GM21786 (cell line): ENCODE data around the gene UCHL1.
A peak's percentile ranks its signal among the peaks of the same experiment; 100 is the strongest.
"Not testable (repeated sequence)": the region's sequence is repeated elsewhere in the genome, so short reads cannot be mapped to it uniquely, and the experiment has no call there.

Source experiments
- ATAC-seq: cut with Tn5 transposase; IDR thresholded peaks from one replicate; pipeline ENCODE4 v1.9.1; 2021; ENCODE audit not compliant: unreplicated experiment

The UCHL1 gene

GRCh38 chr4:41236032-41236431, 20.7 kb upstream of the UCHL1 start:
- ATAC-seq: no peak

GRCh38 chr4:41236508-41236907, 20.2 kb upstream of the UCHL1 start:
- no peak for ATAC-seq

- ATAC-seq: no peak
These were observed 14.8 kb upstream of the UCHL1 start for GRCh38 chr4:41241919-41242318.

GRCh38 chr4:41245983-41246382, 10.7 kb upstream of the UCHL1 start:
- no peak for ATAC-seq

GRCh38 chr4:41256131-41256739, 493 bp upstream of the UCHL1 start:
- ATAC-seq: no peak

GRCh38 chr4:41257257-41257901, 651 bp downstream of the UCHL1 start:
- ATAC-seq: peak; percentile 46

- ATAC-seq: no peak
These were observed 1.2 kb downstream of the UCHL1 start for GRCh38 chr4:41257906-41258305.

GRCh38 chr4:41258783-41259182, 2.1 kb downstream of the UCHL1 start:
- ATAC-seq: no peak

GRCh38 chr4:41260116-41260733, 3.5 kb downstream of the UCHL1 start:
- no peak for ATAC-seq

- ATAC-seq: no peak
These were observed 5.5 kb downstream of the UCHL1 start for GRCh38 chr4:41262198-41262597.

GRCh38 chr4:41264212-41264611, 7.5 kb downstream of the UCHL1 start:
- ATAC-seq: no peak

- ATAC-seq: no peak
These were observed 11.3 kb downstream of the UCHL1 start for GRCh38 chr4:41267997-41268396.

GRCh38 chr4:41268721-41269517, 12.2 kb downstream of the UCHL1 start:
- no peak for ATAC-seq

GRCh38 chr4:41269682-41270081, 13.0 kb downstream of the UCHL1 start:
- no peak for ATAC-seq

GRCh38 chr4:41275931-41276330, 19.2 kb downstream of the UCHL1 start:
- not testable (repeated sequence) for ATAC-seq

- no peak for ATAC-seq
These were observed 23.3 kb downstream of the UCHL1 start for GRCh38 chr4:41280010-41280409.

GRCh38 chr4:41281038-41281634, 24.4 kb downstream of the UCHL1 start:
- peak; percentile 98 for ATAC-seq

GRCh38 chr4:41282366-41282765, 25.6 kb downstream of the UCHL1 start:
- no peak for ATAC-seq

- ATAC-seq: no peak
These were observed 28.6 kb downstream of the UCHL1 start for GRCh38 chr4:41285202-41285863.

- no peak for ATAC-seq
These were observed 29.1 kb downstream of the UCHL1 start for GRCh38 chr4:41285864-41286235.

- ATAC-seq: no peak
These were observed 30.3 kb downstream of the UCHL1 start for GRCh38 chr4:41287005-41287404.
